ENCODE data around the gene KIAA1549. TPM values are rescaled to one million over a fixed set of nuclear protein-coding genes. Genes with fewer than 3 reads are reported as not detected.

The KIAA1549 gene
- total and polyA plus RNA-seq, 2 of the 4 experiments (the other 2 are of a cell fraction) = 1.3 to 3.3 TPM

- DNase-seq (no peak), ATAC-seq (ENCODE audit: low read depth) (no peak)
- Histone ChIP-seq H3K56ac (ENCODE audit: extremely low read depth, insufficient read depth, low read length) (no peak overlapping the region), H2BK15ac (ENCODE audit: low read depth, low read length) (no peak overlapping the region), H2AFZ (replicated peaks; ENCODE audit: low read length, poor library complexity) (no peak overlapping the region), H3K23ac (ENCODE audit: low read depth, low read length) (no peak overlapping the region), H3K9me1 (ENCODE audit: insufficient read depth, low read length) (no peaks in the 10 kb centered on the region), H3K9me3 (ENCODE audit: control insufficient read depth, insufficient read depth, low read length) (no peaks in the 10 kb centered on the region), H2BK20ac (ENCODE audit: low read depth, low read length) (no peak overlapping the region), H3K4me1 (ENCODE audit: control insufficient read depth, insufficient read depth, low read length) (peaks cover 2% of the 10 kb centered on the region; the same call in 1 of the 2 replicates), H3K18ac (ENCODE audit: low read depth, low read length) (no peak overlapping the region), H3K27me3 (ENCODE audit: control insufficient read depth, insufficient read depth, low read length) (no peaks in the 10 kb centered on the region), H4K5ac (ENCODE audit: low read depth, low read length) (no peak overlapping the region), H3K79me1 (ENCODE audit: low read depth in 1 of 2, low read length in 2 of 2) (no peaks in the 10 kb centered on the region), H2AK9ac (replicated peaks; ENCODE audit: low read depth, low read length, poor library complexity) (no peak overlapping the region), H3K9ac (ENCODE audit: low read depth, low read length) (no peak overlapping the region), H4K20me1 (ENCODE audit: insufficient read depth, low read length) (no peaks in the 10 kb centered on the region), H3K27ac (ENCODE audit: insufficient read depth, low read length) (no peak overlapping the region), H2AK5ac (ENCODE audit: low read depth, low read length) (no peak overlapping the region), H3K4me3 (ENCODE audit: insufficient read depth, low read depth, low read length) (no peak overlapping the region), H3K14ac (replicated peaks; ENCODE audit: low read depth, low read length) (no peak overlapping the region), H2BK5ac (ENCODE audit: low read depth, low read length, poor library complexity, severe bottlenecking) (no peak overlapping the region), H4K91ac (ENCODE audit: insufficient read depth, low read depth, low read length) (no peak overlapping the region), H2BK120ac (ENCODE audit: low read depth, low read length) (no peak overlapping the region), H3K4ac (ENCODE audit: low read depth, low read length) (no peak overlapping the region), H4K8ac (ENCODE audit: low read depth in 2 of 2, low read length in 2 of 2) (no peak overlapping the region), H3K36me3 (ENCODE audit: control insufficient read depth, insufficient read depth, low read length) (no peaks in the 10 kb centered on the region; the same call in none of the 2 replicates), H3K4me2 (ENCODE audit: low read depth, low read length) (no peak overlapping the region)
- TF ChIP-seq RAD21 (IDR thresholded peaks at IDR 0.05; ENCODE audit: low read length) (no peak), RCOR1 (IDR thresholded peaks at IDR 0.05; ENCODE audit: insufficient replicate concordance, low read length) (no peak), FOS (IDR thresholded peaks at IDR 0.05; ENCODE audit: low read depth, low read length) (no peak), POLR2A (IDR thresholded peaks at IDR 0.05; ENCODE audit: low read depth, low read length) (no peak), CHD1 (IDR thresholded peaks at IDR 0.05; ENCODE audit: low read depth, low read length) (no peak), CTCF (conservative IDR thresholded peaks at IDR 0.05; ENCODE audit: low read depth, low read length) (no peak)
- dilution Hi-C loops (cut with HindIII; ENCODE audit: low sequenced_read_pairs, unreplicated experiment) = no loop called here
- ChIA-PET CTCF (no interaction called here), POLR2A (ENCODE audit: unreplicated experiment) (no interaction called here)
- in situ Hi-C loops (cut with MboI; ENCODE audit: low sequenced_read_pairs) = no loop called here
- WGBS, 2 experiments (ENCODE audit: extremely low coverage in 2 of 2, insufficient read length in 1 of 2) = 96% methylated on average over 12 of the region's 20 CpGs; no CpG with 5 or more reads in 1 of the 2 experiments
- intact Hi-C loops (cut with micrococcal nuclease) = loop anchor here (2.0 kb wide), 1 partner anchor 19 kb away; no protein-coding TSS in a partner anchor
- no TSS peak for BruUV-seq (replicated peaks)
Observed at GRCh38 chr7:138843632-138844580, 137.3 kb downstream of the KIAA1549 start.
